ENCODE measurements around the gene SLCO2B1.

SLCO2B1 gene

DNA sequence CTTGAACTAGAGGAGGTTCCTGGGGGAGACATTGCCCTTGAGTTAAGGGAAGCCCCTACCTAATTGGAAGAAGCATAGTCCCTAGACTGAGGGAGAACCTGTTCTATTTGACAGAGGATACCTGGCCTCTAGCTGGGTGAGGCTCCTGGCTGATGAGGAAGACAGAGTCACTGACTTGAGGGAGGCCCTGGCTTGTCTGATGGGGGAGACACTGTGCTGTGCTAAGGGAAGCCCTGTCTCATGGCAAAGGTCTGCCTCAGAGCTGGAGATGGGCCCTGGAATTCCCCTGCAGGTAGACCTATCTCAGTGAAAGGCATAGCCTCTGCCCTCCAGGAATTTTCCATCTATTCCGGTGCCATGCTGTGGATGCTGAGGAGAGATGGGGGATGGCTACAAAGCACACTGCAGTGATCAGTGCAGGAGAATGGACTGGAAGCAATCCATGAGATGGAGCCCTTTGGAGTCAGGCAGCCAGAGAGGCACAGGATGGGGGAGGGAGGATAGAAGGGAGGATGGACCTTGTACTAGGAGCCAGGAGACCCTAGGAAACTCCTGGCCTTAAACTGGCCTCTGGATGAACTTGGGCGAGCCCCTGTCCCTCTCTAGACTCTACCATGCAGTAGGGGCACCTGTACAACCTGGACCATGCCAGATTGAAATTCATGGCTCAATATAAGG is 39.9 kb downstream of the SLCO2B1 start:
- no peaks in the 10 kb centered on the region for H3K27me3 ChIP-seq (ENCODE audit: insufficient read depth, poor library complexity, severe bottlenecking)
- ATAC-seq (ENCODE audit: low read depth), result no peak
- H3K4me3 ChIP-seq (ENCODE audit: severe bottlenecking), result no peak overlapping the region
- H3K27ac ChIP-seq (ENCODE audit: poor library complexity, severe bottlenecking), result no peak overlapping the region
- no peaks in the 10 kb centered on the region for H3K4me1 ChIP-seq (ENCODE audit: insufficient read depth, poor library complexity, severe bottlenecking)
- TF ChIP-seq, protein P1, sequence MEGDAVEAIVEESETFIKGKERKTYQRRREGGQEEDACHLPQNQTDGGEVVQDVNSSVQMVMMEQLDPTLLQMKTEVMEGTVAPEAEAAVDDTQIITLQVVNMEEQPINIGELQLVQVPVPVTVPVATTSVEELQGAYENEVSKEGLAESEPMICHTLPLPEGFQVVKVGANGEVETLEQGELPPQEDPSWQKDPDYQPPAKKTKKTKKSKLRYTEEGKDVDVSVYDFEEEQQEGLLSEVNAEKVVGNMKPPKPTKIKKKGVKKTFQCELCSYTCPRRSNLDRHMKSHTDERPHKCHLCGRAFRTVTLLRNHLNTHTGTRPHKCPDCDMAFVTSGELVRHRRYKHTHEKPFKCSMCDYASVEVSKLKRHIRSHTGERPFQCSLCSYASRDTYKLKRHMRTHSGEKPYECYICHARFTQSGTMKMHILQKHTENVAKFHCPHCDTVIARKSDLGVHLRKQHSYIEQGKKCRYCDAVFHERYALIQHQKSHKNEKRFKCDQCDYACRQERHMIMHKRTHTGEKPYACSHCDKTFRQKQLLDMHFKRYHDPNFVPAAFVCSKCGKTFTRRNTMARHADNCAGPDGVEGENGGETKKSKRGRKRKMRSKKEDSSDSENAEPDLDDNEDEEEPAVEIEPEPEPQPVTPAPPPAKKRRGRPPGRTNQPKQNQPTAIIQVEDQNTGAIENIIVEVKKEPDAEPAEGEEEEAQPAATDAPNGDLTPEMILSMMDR (IDR thresholded peaks at IDR 0.05; ENCODE audit: poor library complexity, severe bottlenecking), result no peak
- H3K9me3 ChIP-seq (ENCODE audit: severe bottlenecking), result no peaks in the 10 kb centered on the region
- H3K36me3 ChIP-seq (ENCODE audit: low read depth), result no peaks in the 10 kb centered on the region
- DNase-seq (ENCODE audit: low spot score), result no peak

DNA sequence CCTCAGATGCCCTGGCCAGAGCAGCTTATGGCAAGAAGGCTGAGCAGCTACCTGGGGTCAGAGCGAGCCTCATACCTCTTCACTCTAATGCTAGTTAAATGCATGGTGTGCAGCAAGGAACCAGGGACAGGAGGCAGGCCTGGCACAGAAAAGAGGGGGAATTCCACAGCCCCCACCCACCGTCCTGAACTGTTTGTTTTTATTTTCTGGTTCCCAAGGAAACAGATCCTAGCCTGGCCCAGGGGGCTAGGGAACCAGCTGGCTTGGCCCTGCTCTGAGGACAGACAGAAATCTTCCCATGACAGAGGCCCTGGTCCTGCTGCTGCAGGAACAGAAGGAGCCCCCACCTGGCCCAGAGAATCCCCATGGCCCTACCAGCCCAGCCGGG is 40.4 kb downstream of the SLCO2B1 start:
- TF ChIP-seq, protein P1 (IDR thresholded peaks at IDR 0.05; ENCODE audit: poor library complexity, severe bottlenecking), result no peak
- Histone ChIP-seq H3K27me3 (ENCODE audit: insufficient read depth, poor library complexity, severe bottlenecking) (no peaks in the 10 kb centered on the region), H3K4me1 (ENCODE audit: insufficient read depth, poor library complexity, severe bottlenecking) (no peaks in the 10 kb centered on the region)

DNA sequence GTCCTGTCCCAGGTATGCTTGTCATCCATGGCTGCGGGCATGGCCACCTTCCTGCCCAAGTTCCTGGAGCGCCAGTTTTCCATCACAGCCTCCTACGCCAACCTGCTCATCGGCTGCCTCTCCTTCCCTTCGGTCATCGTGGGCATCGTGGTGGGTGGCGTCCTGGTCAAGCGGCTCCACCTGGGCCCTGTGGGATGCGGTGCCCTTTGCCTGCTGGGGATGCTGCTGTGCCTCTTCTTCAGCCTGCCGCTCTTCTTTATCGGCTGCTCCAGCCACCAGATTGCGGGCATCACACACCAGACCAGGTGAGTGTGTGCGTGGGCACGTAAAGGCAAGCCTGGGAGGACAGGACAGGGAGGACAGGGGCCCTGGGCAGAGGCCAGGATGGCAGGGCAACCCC is 42.4 kb downstream of the SLCO2B1 start:
- DNase-seq (ENCODE audit: low spot score), result no peak
- TF ChIP-seq, protein P1 (IDR thresholded peaks at IDR 0.05; ENCODE audit: poor library complexity, severe bottlenecking), result no peak
- H3K27ac ChIP-seq (ENCODE audit: poor library complexity, severe bottlenecking), result no peak overlapping the region

More for the DNA sequence above, 40.4 kb downstream of the SLCO2B1 start:
- Histone ChIP-seq H3K36me3 (ENCODE audit: low read depth) (no peaks in the 10 kb centered on the region), H3K4me3 (ENCODE audit: severe bottlenecking) (no peak overlapping the region), H3K9me3 (ENCODE audit: severe bottlenecking) (no peaks in the 10 kb centered on the region), H3K27ac (ENCODE audit: poor library complexity, severe bottlenecking) (no peak overlapping the region)
- no peak for ATAC-seq (ENCODE audit: low read depth)
- DNase-seq (ENCODE audit: low spot score), result no peak

DNA sequence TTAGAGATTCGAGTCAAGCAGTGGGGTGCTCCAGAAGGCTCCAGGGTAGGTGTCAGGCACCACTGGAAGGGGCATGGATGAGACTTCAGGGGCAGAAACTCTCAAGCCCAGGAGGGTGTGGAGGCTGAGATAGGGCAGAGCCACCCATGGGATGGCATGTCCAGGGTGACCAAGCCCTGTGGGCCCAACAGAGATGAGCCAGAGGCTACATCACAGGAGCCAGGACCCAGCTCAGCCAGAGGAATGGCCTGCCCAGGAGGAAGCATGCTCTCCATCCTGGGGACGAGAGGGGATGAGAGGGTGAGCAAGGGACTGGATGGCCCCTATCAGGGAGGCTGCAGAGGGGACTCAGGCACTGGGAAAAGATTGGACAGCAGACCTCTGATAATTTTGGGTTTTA is 42.8 kb downstream of the SLCO2B1 start:
- H3K4me3 ChIP-seq (ENCODE audit: severe bottlenecking), result no peak overlapping the region
- H3K9me3 ChIP-seq (ENCODE audit: severe bottlenecking), result no peaks in the 10 kb centered on the region
- no peak for ATAC-seq (ENCODE audit: low read depth)
- no peak overlapping the region for H3K27ac ChIP-seq (ENCODE audit: poor library complexity, severe bottlenecking)
- no peaks in the 10 kb centered on the region for H3K4me1 ChIP-seq (ENCODE audit: insufficient read depth, poor library complexity, severe bottlenecking)
- no peaks in the 10 kb centered on the region for H3K27me3 ChIP-seq (ENCODE audit: insufficient read depth, poor library complexity, severe bottlenecking)
- TF ChIP-seq, protein P1 (IDR thresholded peaks at IDR 0.05; ENCODE audit: poor library complexity, severe bottlenecking), result no peak
- no peak for DNase-seq (ENCODE audit: low spot score)
- H3K36me3 ChIP-seq (ENCODE audit: low read depth), result no peaks in the 10 kb centered on the region

More for the DNA sequence above, 42.4 kb downstream of the SLCO2B1 start:
- ATAC-seq (ENCODE audit: low read depth), result no peak
- Histone ChIP-seq H3K4me1 (ENCODE audit: insufficient read depth, poor library complexity, severe bottlenecking) (no peaks in the 10 kb centered on the region), H3K27me3 (ENCODE audit: insufficient read depth, poor library complexity, severe bottlenecking) (no peaks in the 10 kb centered on the region), H3K9me3 (ENCODE audit: severe bottlenecking) (no peaks in the 10 kb centered on the region), H3K4me3 (ENCODE audit: severe bottlenecking) (no peak overlapping the region), H3K36me3 (ENCODE audit: low read depth) (no peaks in the 10 kb centered on the region)

DNA sequence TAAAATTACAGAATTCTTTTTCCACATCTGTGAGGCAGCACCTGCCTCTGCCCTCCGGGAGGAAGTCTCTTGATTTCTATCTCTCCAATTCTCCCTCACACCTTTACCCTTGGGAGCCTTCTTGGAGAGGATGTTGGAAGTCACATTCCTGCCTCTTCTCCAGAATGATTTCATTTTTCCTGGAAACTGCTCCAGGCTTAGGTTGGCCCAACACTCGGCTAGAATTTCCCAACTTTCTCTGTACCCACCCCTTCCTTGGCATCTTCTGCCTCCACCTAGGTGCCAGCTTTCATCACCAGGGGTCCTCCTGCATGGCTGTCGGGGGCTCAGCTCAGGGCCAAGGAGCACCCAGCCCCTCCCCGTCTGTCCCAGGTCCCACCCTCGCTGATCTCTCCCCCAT is 43.2 kb downstream of the SLCO2B1 start:
- no peaks in the 10 kb centered on the region for H3K36me3 ChIP-seq (ENCODE audit: low read depth)
- TF ChIP-seq, protein P1 (IDR thresholded peaks at IDR 0.05; ENCODE audit: poor library complexity, severe bottlenecking), result no peak
- no peak for ATAC-seq (ENCODE audit: low read depth)

More for the DNA sequence above, 43.2 kb downstream of the SLCO2B1 start:
- Histone ChIP-seq H3K4me3 (ENCODE audit: severe bottlenecking) (no peak overlapping the region), H3K4me1 (ENCODE audit: insufficient read depth, poor library complexity, severe bottlenecking) (no peaks in the 10 kb centered on the region), H3K27me3 (ENCODE audit: insufficient read depth, poor library complexity, severe bottlenecking) (no peaks in the 10 kb centered on the region), H3K27ac (ENCODE audit: poor library complexity, severe bottlenecking) (no peak overlapping the region), H3K9me3 (ENCODE audit: severe bottlenecking) (no peaks in the 10 kb centered on the region)
- DNase-seq (ENCODE audit: low spot score), result no peak
